Large intestine (tissue), 3 donors: ENCODE data around the gene LRCH3. TPM values are rescaled to one million over a fixed set of nuclear protein-coding genes. Genes with fewer than 3 reads are reported as not detected.
"Not testable (repeated sequence)": the region's sequence is repeated elsewhere in the genome, so short reads cannot be mapped to it uniquely, and the experiment has no call there.

Experiments
- DNase-seq, 2 donors: peaks; one replicate each; pipeline versions ENCODE4 v3.0.0 to v3.0.0-alpha.2; 2013
- H3K27ac ChIP-seq: one replicate; pipeline ENCODE4 v1.5.1; 2013; ENCODE audit warnings: low read length
- H3K27me3 ChIP-seq: 2 replicates; pipeline ENCODE4 v1.6.1; 2013; ENCODE audit warnings: low read length; ENCODE audit not compliant: control insufficient read depth, insufficient read depth
- H3K36me3 ChIP-seq: 2 replicates; pipeline ENCODE4 v1.6.1; 2013; ENCODE audit warnings: low read length; ENCODE audit not compliant: control insufficient read depth, insufficient read depth
- H3K4me1 ChIP-seq: one replicate; pipeline ENCODE4 v1.6.1; 2013; ENCODE audit warnings: low read length; ENCODE audit not compliant: control insufficient read depth, insufficient read depth
- H3K4me3 ChIP-seq: one replicate; pipeline ENCODE4 v1.5.1; 2013; ENCODE audit warnings: low read length
- H3K9me3 ChIP-seq: one replicate; pipeline ENCODE4 v1.6.1; 2013; ENCODE audit warnings: mild to moderate bottlenecking, low read depth, low read length, moderate library complexity; ENCODE audit not compliant: control insufficient read depth
- WGBS: methylation state at CpG from one replicate; pipeline ENCODE4 v1.1.5; 2013; ENCODE audit warnings: low lambda C conversion rate; ENCODE audit not compliant: insufficient coverage; 5-methylcytosine and 5-hydroxymethylcytosine counted together
- polyA plus RNA-seq: library from polyadenylated mRNA; unstranded; fragments of 120-200 nt; gene quantifications from one replicate; pipeline ENCODE4 v1.2.1, GENCODE V29; 2013

LRCH3 gene
- polyA plus RNA-seq, 1 donor, result 40.6 TPM

DNA sequence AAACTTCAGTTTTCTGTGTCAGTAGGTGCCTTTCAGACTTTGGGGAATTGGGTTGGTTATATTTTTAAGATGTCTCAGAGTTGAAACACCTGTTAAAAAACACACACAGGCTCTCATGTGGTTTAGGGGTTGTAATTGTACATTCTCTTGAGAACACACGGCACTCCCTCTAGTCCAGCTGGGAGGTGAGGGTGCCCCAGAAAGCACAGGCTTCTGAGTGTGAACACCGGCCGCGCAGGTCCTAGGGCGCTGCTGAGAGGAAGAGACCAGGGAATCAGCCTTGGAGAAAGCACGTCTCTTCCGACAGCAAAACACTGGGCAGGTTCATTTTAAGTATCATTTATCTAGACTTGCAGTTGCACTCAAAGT, 90.9 kb downstream of the LRCH3 start:
- Histone ChIP-seq H3K4me1 (no peaks in the 10 kb centered on the region), H3K9me3 (no peaks in the 10 kb centered on the region), H3K4me3 (no peak overlapping the region), H3K36me3 (peaks cover 41% of the 10 kb centered on the region), H3K27me3 (no peaks in the 10 kb centered on the region), H3K27ac (no peak overlapping the region)
- WGBS, result no CpG with 5 or more reads among the region's 7 CpGs
- DNase-seq, result no peak

DNA sequence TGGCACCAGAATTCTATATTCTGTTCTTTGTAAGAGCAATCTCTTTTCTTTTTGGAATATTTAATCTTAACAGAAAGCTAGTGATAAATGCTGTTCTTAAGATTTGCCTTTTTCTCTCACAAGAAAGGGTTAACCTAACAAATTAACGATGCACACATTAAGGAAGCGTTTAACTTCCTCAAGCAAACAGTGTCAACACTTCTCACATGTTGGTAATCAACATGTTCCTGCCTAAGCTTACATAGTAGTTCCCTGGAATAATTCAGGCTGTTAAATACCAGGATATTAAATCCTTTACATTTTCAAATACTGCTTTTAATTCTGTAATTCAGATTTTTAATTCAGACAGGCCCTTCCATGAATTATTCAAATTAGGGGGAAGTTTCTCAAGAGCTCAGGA, 91.5 kb downstream of the LRCH3 start:
- 40% methylated on average over 1 of the region's 2 CpGs for WGBS
- H3K9me3 ChIP-seq, result no peaks in the 10 kb centered on the region
- DNase-seq, result no peak
- H3K36me3 ChIP-seq, result peaks cover 41% of the 10 kb centered on the region
- H3K4me3 ChIP-seq, result no peak overlapping the region
- H3K4me1 ChIP-seq, result no peaks in the 10 kb centered on the region
- H3K27ac ChIP-seq, result no peak overlapping the region
- no peaks in the 10 kb centered on the region for H3K27me3 ChIP-seq

DNA sequence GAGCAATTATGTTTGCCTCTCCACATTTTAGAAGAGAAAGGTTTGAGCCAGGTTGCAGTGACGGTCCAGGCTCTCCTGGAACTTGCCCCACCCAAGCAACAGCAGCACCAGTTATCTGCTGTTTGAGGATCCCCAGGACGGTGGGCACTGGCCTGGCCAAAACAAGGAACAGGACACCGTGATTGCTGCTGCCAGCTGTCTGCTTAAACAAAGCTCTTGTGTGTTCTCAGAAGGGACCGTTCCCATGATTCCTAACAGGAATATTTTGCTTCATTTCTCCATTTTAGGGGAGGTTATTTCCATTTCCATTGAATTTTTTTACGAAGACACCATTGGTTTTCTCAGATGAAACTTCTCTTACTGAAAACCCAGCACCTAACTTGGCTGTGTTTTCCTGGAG, 92.5 kb downstream of the LRCH3 start:
- Histone ChIP-seq H3K4me3 (no peak overlapping the region), H3K36me3 (peaks cover 33% of the 10 kb centered on the region), H3K27me3 (no peaks in the 10 kb centered on the region), H3K4me1 (no peaks in the 10 kb centered on the region), H3K27ac (no peak overlapping the region), H3K9me3 (no peaks in the 10 kb centered on the region)
- peak in 1 of 2 donors; percentile 14 for DNase-seq
- 100% methylated on average over 1 of the region's 5 CpGs for WGBS

DNA sequence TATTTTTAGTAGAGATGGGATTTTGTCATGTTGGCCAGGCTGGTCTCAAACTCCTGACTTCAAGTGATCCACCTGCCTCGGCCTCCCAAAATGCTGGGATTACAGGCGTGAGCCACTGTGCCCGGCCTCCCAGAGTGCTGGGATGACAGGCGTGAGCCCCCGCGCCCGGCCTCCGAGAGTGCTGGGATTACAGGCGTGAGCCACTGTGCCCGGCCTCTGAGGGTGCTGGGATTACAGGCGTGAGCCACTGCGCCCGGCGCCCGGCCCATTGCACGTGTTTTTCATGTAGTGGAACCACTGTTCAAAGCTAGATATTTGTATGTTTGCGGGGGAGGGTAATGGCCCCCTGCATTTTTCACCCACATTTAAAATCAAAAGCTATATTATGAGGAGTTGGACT, 93.3 kb downstream of the LRCH3 start:
- no CpG with 5 or more reads among the region's 17 CpGs for WGBS
- not testable (repeated sequence) for DNase-seq, H3K27me3 ChIP-seq, H3K27ac ChIP-seq, H3K4me3 ChIP-seq, H3K4me1 ChIP-seq, H3K9me3 ChIP-seq
- peaks cover 32% of the 10 kb centered on the region for H3K36me3 ChIP-seq

DNA sequence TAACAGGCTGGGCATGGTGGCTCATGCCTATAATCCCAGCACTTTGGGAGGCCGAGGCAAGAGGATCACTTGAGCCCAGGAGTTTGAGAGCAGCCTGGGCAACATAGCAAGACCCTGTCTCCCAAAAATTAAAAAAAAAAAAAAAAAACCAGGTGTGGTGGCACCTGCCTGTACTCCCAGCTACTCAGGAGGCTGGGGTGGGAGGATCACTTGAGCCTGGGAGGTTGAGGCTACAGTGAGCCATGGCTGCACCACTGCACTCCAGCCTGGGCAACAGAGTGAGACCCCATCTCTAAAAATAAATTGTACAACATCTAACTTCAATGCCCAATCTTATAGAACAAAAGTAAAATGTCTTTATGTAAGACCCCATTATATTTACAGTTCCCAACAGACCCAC, 95.0 kb downstream of the LRCH3 start:
- not testable (repeated sequence) for DNase-seq, H3K9me3 ChIP-seq, H3K27me3 ChIP-seq, H3K4me1 ChIP-seq, H3K27ac ChIP-seq, H3K4me3 ChIP-seq
- WGBS, result no CpG with 5 or more reads among the region's 1 CpG
- peaks cover 31% of the 10 kb centered on the region for H3K36me3 ChIP-seq

DNA sequence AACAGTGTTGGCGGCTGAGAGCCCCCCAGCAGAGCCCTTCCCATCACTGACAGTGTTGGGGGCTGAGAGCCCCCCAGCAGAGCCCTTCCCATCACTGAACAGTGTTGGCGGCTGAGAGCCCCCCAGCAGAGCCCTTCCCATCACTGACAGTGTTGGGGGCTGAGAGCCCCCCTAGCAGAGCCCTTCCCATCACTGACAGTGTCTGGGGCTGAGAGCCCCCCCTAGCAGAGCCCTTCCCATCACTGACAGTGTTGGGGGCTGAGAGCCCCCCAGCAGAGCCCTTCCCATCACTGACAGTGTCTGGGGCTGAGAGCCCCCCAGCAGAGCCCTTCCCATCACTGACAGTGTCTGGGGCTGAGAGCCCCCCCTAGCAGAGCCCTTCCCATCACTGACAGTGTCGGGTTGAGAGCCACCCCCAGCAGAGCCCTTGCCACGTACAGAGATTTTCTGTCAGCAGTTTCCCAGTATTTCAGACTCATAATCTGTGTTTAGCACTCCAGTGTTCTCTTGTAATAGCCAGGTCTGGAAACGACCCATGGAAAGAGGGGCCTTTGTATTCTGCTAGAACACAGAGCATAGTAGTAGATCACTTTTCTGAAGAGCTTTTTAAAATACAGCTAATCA, 96.5 kb downstream of the LRCH3 start:
- WGBS, result 88% methylated on average over 1 of the region's 5 CpGs
- H3K27me3 ChIP-seq, H3K27ac ChIP-seq, H3K4me1 ChIP-seq, H3K4me3 ChIP-seq, DNase-seq, H3K9me3 ChIP-seq: not testable (repeated sequence)
- H3K36me3 ChIP-seq, result peaks cover 23% of the 10 kb centered on the region

DNA sequence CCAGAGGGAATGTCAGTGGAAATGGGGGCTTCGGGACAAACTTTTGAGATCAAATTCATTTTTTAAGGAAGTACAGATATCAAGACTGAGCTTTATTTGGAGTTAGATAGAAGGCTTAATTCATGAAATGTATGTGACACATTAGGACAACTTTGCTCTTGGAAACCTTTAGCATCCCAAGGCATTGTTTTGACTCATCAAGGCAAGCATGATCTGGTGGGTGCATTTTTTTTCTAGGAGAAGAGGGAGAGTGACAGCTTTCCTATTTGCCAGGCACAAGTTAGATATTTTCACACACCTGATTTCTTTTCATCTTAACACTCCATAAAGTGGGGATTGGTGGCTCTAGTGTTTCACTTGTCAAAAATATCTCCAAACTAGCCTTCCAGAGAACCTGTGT, 97.5 kb downstream of the LRCH3 start:
- Histone ChIP-seq H3K4me1 (no peaks in the 10 kb centered on the region), H3K36me3 (peaks cover 18% of the 10 kb centered on the region), H3K4me3 (no peak overlapping the region), H3K9me3 (no peaks in the 10 kb centered on the region), H3K27ac (no peak overlapping the region), H3K27me3 (no peaks in the 10 kb centered on the region)
- WGBS, result no CpG with 5 or more reads among the region's 1 CpG
- DNase-seq, result no peak

DNA sequence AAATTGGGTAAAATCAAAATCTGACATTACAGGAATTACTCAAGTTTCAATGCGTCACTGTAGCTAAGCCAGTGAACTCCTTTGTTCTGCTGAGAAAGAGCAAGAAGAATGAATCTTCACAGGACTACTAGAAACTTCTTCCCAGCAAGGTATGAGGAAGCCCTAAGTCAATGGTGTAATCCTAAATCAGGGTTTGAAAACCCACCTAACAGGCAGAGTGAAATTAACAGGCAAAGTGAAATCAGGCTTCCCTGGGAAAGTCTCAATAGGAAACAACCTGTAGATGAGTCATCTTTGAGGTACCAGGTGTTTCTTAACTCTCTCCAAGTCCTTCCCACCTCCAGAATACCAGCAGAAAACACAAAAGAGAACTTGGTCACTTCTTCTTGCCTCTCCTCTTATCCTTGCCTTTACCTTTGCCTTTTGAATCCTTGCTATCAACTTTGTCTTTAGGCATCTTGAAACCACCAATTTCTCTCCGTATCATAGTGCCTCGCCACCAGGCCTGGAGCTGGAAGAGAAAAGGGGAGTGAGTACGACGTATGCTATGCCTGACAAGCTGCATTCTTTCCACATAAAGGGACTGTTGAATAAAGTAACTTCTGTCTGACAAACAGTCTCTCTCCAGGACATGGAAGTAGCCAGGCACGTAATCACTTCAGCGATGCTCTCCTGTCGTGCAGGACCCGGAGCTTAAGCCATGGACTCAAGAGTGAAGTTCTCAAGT, 98.3 kb downstream of the LRCH3 start:
- no peaks in the 10 kb centered on the region for H3K27me3 ChIP-seq
- WGBS, result 100% methylated on average over 1 of the region's 9 CpGs
- H3K36me3 ChIP-seq, result peaks cover 13% of the 10 kb centered on the region
- H3K9me3 ChIP-seq, result no peaks in the 10 kb centered on the region
- no peak overlapping the region for H3K4me3 ChIP-seq
- H3K27ac ChIP-seq, result no peak overlapping the region
- no peaks in the 10 kb centered on the region for H3K4me1 ChIP-seq
- no peak for DNase-seq

DNA sequence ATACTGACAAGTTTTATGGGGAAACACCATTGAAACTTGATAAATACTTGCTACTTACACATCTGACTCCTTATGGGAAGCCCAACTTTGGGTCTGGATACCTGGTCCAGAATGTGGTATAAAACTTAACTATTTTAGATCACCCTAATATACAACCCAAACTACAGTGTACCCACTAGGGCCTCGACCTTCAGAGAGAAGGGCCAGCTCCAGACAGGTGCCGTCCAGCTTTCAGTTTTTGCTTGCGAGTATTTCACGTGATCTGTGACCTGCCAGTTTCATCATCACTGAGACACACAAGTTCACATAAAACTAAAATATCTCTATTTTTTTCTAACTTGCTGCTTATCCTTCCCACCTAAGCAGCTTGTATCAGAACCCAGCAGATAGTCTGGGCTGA, 99.6 kb downstream of the LRCH3 start:
- H3K4me3 ChIP-seq, result no peak overlapping the region
- no CpG with 5 or more reads among the region's 4 CpGs for WGBS
- no peaks in the 10 kb centered on the region for H3K4me1 ChIP-seq
- H3K27ac ChIP-seq, result no peak overlapping the region
- no peaks in the 10 kb centered on the region for H3K9me3 ChIP-seq
- no peaks in the 10 kb centered on the region for H3K27me3 ChIP-seq
- DNase-seq, result no peak
- peaks cover 5% of the 10 kb centered on the region for H3K36me3 ChIP-seq

DNA sequence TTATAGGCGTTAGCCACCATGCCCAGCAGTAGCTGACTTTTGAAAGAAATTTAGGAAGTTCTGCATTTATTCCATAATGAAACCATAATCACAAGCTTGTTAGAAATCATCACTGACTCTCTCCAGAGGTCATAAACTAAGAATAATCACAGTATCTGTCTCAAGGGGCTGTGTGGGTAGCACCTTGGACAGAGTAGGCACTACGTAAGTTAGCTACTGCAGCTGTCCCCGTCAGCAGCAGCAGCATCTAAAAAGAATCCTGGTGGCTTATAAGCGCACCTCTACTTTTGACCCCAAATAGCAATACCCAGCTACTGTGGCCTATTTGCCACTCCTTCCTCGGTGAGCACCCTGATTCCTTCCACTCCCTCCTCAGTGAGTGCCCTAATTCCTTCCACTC, 101.1 kb downstream of the LRCH3 start:
- WGBS, result 80% methylated on average over 1 of the region's 5 CpGs
- Histone ChIP-seq H3K4me1 (no peaks in the 10 kb centered on the region), H3K36me3 (peaks cover 5% of the 10 kb centered on the region), H3K9me3 (no peaks in the 10 kb centered on the region), H3K4me3 (no peak overlapping the region), H3K27me3 (no peaks in the 10 kb centered on the region), H3K27ac (no peak overlapping the region)
- no peak for DNase-seq

DNA sequence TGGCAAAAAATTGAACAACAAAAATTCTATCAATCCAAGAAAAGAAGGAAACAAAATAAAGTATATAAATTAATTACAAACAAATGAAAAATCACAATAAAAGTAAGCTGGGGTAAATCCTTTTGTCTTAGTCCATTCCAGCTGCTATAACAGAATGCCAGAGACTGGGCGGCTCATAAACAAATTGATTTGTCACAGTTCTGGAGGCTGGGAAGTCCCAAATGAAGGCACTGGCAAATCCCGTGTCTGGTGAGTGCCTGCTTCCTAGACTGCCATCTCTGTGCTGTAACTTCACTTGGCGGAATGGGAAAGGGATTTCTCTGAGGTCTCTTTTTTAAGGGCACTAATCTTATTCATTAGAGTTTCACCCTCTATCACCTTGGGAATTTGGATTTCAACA, 105.4 kb downstream of the LRCH3 start:
- DNase-seq, result no peak
- Histone ChIP-seq H3K36me3 (no peaks in the 10 kb centered on the region), H3K4me3 (no peak overlapping the region), H3K27ac (no peak overlapping the region), H3K4me1 (no peaks in the 10 kb centered on the region), H3K9me3 (no peaks in the 10 kb centered on the region), H3K27me3 (no peaks in the 10 kb centered on the region)
- 80% methylated on average over 1 of the region's 3 CpGs for WGBS
